Muscle of leg (tissue), 11 donors: ENCODE measurements around the gene TAF1C. TPM values are rescaled to one million over a fixed set of nuclear protein-coding genes. Genes with fewer than 3 reads are reported as not detected.

Source experiments
- DNase-seq: peaks from one replicate; pipeline ENCODE4 v3.0.0; 2013
- H3K27ac ChIP-seq: one replicate; pipeline ENCODE4 v1.5.1; 2013; ENCODE audit warnings: mild to moderate bottlenecking, low read length, control low read depth
- H3K27me3 ChIP-seq: one replicate; pipeline ENCODE4 v1.6.1; 2013; ENCODE audit warnings: low read length; ENCODE audit not compliant: control insufficient read depth, insufficient read depth
- H3K36me3 ChIP-seq: one replicate; pipeline ENCODE4 v1.6.1; 2013; ENCODE audit warnings: low read length; ENCODE audit not compliant: control insufficient read depth, insufficient read depth
- H3K4me1 ChIP-seq: one replicate; pipeline ENCODE4 v1.6.1; 2013; ENCODE audit warnings: low read length; ENCODE audit not compliant: control insufficient read depth, insufficient read depth
- H3K4me3 ChIP-seq: one replicate; pipeline ENCODE4 v1.5.1; 2013; ENCODE audit warnings: low read length, control low read depth
- H3K9me3 ChIP-seq: replicated peaks from 2 replicates; pipeline ENCODE4 v1.6.1; 2013; ENCODE audit warnings: low read depth, low read length; ENCODE audit not compliant: control insufficient read depth
- WGBS: methylation state at CpG from one replicate; pipeline ENCODE4 v1.1.5; 2013; ENCODE audit warnings: missing lambda C conversion rate; ENCODE audit not compliant: insufficient coverage; 5-methylcytosine and 5-hydroxymethylcytosine counted together
- polyA plus RNA-seq, 8 donors: library from polyadenylated mRNA; unstranded; fragments of 120-200 nt; gene quantifications; one replicate each; pipeline versions ENCODE4 v1.2.1 to v1.2.3, GENCODE V29; 2013; ENCODE audit warnings: inconsistent platforms in 1 of 8, low replicate concordance in 1 of 8; ENCODE audit not compliant: insufficient read length in 8 of 8, insufficient read depth in 1 of 8
- total RNA-seq: library from RNA; stranded (reverse); fragments of 120-200 nt; gene quantifications from one replicate; pipeline ENCODE4 v1.2.4, GENCODE V29; 2013

The TAF1C gene
- total and polyA plus RNA-seq, 9 donors = 18.3 to 38.0 (median 23.8) TPM

GRCh38 chr16:84166796-84167695 is 19.8 kb downstream of the TAF1C start:
- no peak overlapping the region for H3K4me3 ChIP-seq
- 10% methylated on average over 2 of the region's 13 CpGs for WGBS
- H3K27ac ChIP-seq = no peak overlapping the region
- no peaks in the 10 kb centered on the region for H3K36me3 ChIP-seq
- H3K9me3 ChIP-seq = no peaks in the 10 kb centered on the region
- peaks cover 2% of the 10 kb centered on the region for H3K27me3 ChIP-seq
- no peak for DNase-seq
- H3K4me1 ChIP-seq = no peaks in the 10 kb centered on the region

GRCh38 chr16:84165746-84166145 is 21.1 kb downstream of the TAF1C start:
- WGBS = 66% methylated on average over 4 of the region's 7 CpGs
- DNase-seq = no peak
- Histone ChIP-seq H3K9me3 (no peaks in the 10 kb centered on the region), H3K4me1 (no peaks in the 10 kb centered on the region), H3K36me3 (no peaks in the 10 kb centered on the region), H3K27me3 (peaks cover 9% of the 10 kb centered on the region), H3K4me3 (no peak overlapping the region), H3K27ac (no peak overlapping the region)

- DNase-seq = no peak
- no peaks in the 10 kb centered on the region for H3K4me1 ChIP-seq
- no peaks in the 10 kb centered on the region for H3K9me3 ChIP-seq
- H3K36me3 ChIP-seq = no peaks in the 10 kb centered on the region
- peaks cover 19% of the 10 kb centered on the region for H3K27me3 ChIP-seq
- WGBS = 60% methylated on average over 1 of the region's 3 CpGs
- H3K27ac ChIP-seq = no peak overlapping the region
- no peak overlapping the region for H3K4me3 ChIP-seq
Observed at GRCh38 chr16:84161801-84162200, 25.1 kb downstream of the TAF1C start.

- Histone ChIP-seq H3K27ac (no peak overlapping the region), H3K4me3 (no peak overlapping the region), H3K9me3 (no peaks in the 10 kb centered on the region), H3K27me3 (peaks cover 19% of the 10 kb centered on the region), H3K36me3 (no peaks in the 10 kb centered on the region), H3K4me1 (no peaks in the 10 kb centered on the region)
- DNase-seq = no peak
- 69% methylated on average over 9 of the region's 10 CpGs for whole genome bisulfite sequencing
Observed at GRCh38 chr16:84161037-84161436, 25.8 kb downstream of the TAF1C start.

- no peaks in the 10 kb centered on the region for H3K9me3 ChIP-seq
- H3K4me3 ChIP-seq = no peak overlapping the region
- peaks cover 21% of the 10 kb centered on the region for H3K27me3 ChIP-seq
- no CpG with 5 or more reads among the region's 1 CpG for WGBS
- no peaks in the 10 kb centered on the region for H3K4me1 ChIP-seq
- no peaks in the 10 kb centered on the region for H3K36me3 ChIP-seq
- no peak overlapping the region for H3K27ac ChIP-seq
- DNase-seq = no peak
Observed at GRCh38 chr16:84159800-84160199, 27.1 kb downstream of the TAF1C start.

GRCh38 chr16:84159007-84159406 is 27.9 kb downstream of the TAF1C start:
- WGBS = no CpG with 5 or more reads among the region's 9 CpGs
- no peaks in the 10 kb centered on the region for H3K4me1 ChIP-seq
- H3K4me3 ChIP-seq = no peak overlapping the region
- DNase-seq = no peak
- H3K36me3 ChIP-seq = no peaks in the 10 kb centered on the region
- no peaks in the 10 kb centered on the region for H3K9me3 ChIP-seq
- no peak overlapping the region for H3K27ac ChIP-seq
- peaks cover 21% of the 10 kb centered on the region for H3K27me3 ChIP-seq

- no peaks in the 10 kb centered on the region for H3K4me1 ChIP-seq
- no peak for DNase-seq
- H3K27ac ChIP-seq = no peak overlapping the region
- H3K9me3 ChIP-seq = no peaks in the 10 kb centered on the region
- H3K27me3 ChIP-seq = peaks cover 18% of the 10 kb centered on the region
- no peak overlapping the region for H3K4me3 ChIP-seq
- 78% methylated on average over 2 of the region's 5 CpGs for WGBS
- no peaks in the 10 kb centered on the region for H3K36me3 ChIP-seq
Observed at GRCh38 chr16:84156342-84156784, 30.5 kb downstream of the TAF1C start.

GRCh38 chr16:84155771-84156170 is 31.1 kb downstream of the TAF1C start:
- H3K4me1 ChIP-seq = no peaks in the 10 kb centered on the region
- H3K9me3 ChIP-seq = no peaks in the 10 kb centered on the region
- no peak overlapping the region for H3K4me3 ChIP-seq
- WGBS = 80% methylated on average over 1 of the region's 6 CpGs
- H3K27me3 ChIP-seq = peaks cover 12% of the 10 kb centered on the region
- no peak overlapping the region for H3K27ac ChIP-seq
- H3K36me3 ChIP-seq = no peaks in the 10 kb centered on the region
- DNase-seq = no peak

- Histone ChIP-seq H3K4me3 (no peak overlapping the region), H3K9me3 (no peaks in the 10 kb centered on the region), H3K36me3 (no peaks in the 10 kb centered on the region), H3K27ac (no peak overlapping the region), H3K27me3 (peaks cover 12% of the 10 kb centered on the region), H3K4me1 (no peaks in the 10 kb centered on the region)
- WGBS = 90% methylated on average over 4 of the region's 4 CpGs
- no peak for DNase-seq
Observed at GRCh38 chr16:84155226-84155625, 31.6 kb downstream of the TAF1C start.

GRCh38 chr16:84153660-84154214 is 33.1 kb downstream of the TAF1C start:
- Histone ChIP-seq H3K27me3 (peaks cover 6% of the 10 kb centered on the region), H3K4me1 (no peaks in the 10 kb centered on the region), H3K9me3 (no peaks in the 10 kb centered on the region), H3K36me3 (no peaks in the 10 kb centered on the region), H3K4me3 (no peak overlapping the region), H3K27ac (no peak overlapping the region)
- no peak for DNase-seq
- WGBS = 52% methylated on average over 7 of the region's 8 CpGs
